GM12872 (cell line): ENCODE measurements around the gene LDB2.

Source experiments
- TF ChIP-seq, protein P1 (sequence below): IDR thresholded peaks from 3 replicates; pipeline ENCODE4 v1.5.1; 2011; ENCODE audit warnings: low read depth, mild to moderate bottlenecking, low read length, moderate library complexity; ENCODE audit not compliant: insufficient read depth

Gene LDB2

DNA sequence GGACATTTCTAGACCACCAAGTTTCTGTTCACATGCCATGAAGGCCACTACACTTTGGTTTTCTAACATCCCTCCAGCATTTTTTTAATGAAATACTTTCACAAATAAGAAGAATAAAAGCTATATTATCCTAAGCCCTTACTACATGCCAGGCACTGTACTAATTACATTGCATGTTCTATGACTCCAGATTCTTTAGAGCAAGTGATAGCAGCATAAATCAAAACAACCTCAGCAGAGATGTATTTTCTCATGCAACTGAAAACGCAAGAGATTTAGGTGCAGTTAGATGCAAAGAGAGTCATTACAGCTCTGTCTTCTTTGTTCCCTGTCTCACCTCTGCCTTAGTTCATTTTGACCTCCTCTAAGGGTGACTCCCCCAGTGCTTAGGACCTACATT lies 230.0 kb downstream of the LDB2 start:
- TF ChIP-seq, protein P1, sequence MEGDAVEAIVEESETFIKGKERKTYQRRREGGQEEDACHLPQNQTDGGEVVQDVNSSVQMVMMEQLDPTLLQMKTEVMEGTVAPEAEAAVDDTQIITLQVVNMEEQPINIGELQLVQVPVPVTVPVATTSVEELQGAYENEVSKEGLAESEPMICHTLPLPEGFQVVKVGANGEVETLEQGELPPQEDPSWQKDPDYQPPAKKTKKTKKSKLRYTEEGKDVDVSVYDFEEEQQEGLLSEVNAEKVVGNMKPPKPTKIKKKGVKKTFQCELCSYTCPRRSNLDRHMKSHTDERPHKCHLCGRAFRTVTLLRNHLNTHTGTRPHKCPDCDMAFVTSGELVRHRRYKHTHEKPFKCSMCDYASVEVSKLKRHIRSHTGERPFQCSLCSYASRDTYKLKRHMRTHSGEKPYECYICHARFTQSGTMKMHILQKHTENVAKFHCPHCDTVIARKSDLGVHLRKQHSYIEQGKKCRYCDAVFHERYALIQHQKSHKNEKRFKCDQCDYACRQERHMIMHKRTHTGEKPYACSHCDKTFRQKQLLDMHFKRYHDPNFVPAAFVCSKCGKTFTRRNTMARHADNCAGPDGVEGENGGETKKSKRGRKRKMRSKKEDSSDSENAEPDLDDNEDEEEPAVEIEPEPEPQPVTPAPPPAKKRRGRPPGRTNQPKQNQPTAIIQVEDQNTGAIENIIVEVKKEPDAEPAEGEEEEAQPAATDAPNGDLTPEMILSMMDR: no peak

DNA sequence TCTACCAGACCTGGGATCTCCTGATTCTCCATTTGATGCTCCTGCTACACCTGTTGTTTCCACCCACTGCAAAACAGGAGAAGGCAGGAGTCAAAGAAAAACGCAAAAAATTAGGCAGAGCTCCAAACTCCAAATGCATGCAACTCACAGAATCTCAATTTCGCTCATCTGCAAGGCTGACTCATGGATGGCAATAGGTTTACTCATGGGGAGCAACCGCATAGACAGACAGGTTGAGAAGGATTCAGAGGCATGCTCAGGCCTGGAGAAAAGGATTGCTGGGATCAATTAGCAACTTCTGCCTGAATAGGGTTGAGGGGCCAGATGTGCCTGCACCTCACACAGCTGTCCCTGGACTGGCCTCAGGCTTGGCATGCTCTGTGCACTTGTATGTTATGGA lies 231.0 kb downstream of the LDB2 start:
- TF ChIP-seq, protein P1: no peak

DNA sequence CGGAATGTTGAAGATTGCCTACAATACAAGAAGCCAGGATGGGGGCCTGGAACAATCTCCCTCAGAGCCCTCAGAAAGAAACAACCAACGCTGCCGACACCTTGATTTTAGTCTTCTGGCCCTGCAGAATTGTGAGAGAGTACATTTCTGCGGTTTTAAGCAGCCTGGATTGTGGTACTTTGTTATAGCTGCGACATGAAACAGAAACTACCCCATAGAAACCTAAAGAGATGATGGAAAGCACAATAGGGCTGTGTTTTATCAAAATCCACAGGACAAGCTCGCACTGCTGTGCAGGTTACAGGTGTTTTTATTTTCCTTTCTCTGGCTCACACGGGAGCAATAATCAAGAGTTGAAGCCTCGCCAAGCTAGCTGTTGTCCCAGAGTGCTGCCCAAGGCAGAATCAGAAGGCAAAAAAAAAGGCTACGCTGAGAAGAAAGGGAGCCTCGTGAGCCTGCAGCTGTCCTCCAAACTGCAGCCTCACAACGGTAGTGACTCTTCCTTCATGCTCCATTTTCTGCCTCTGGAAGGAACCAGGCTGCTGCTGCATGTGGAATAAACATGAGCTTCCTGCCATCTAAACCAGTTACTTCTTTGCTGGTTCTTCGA lies 232.4 kb downstream of the LDB2 start:
- TF ChIP-seq, protein P1: no peak

DNA sequence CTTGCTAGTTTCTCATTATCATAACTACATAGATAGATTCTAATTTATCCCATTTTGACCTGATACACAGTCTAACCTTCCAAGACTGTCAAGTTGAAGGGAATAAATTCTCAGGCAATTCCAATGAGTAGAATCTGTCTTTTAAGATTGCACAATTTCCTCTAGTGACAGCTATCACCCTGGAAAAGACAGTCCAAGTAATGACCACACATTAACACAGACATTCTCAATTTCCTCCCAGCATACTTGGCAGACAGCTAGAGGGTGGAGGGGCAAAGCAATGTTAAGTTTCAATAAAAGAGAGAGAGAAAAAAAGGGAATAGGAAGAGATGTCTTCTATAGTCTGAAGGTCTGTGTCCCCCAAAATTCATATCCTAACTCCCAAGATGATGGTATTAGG lies 234.7 kb downstream of the LDB2 start:
- TF ChIP-seq, protein P1: no peak

DNA sequence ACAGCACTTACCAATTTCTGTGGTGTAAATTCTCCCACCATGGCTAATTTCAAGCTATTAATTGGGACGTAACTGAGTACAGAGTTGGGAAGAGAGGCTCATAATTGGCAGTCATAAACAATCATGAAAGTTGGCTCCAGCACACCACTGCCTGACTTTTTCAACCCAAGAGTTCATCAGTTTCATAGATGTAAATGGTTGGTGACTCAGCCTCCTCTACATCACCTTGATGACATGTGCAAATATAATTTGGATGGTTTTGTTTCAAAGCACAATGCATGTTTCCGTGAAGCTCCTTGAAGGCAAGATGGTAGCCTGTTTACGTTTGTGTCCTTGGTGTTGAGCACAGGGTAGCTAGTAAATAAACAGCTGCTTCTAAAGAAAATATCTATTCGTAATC lies 235.1 kb downstream of the LDB2 start:
- TF ChIP-seq, protein P1: no peak

DNA sequence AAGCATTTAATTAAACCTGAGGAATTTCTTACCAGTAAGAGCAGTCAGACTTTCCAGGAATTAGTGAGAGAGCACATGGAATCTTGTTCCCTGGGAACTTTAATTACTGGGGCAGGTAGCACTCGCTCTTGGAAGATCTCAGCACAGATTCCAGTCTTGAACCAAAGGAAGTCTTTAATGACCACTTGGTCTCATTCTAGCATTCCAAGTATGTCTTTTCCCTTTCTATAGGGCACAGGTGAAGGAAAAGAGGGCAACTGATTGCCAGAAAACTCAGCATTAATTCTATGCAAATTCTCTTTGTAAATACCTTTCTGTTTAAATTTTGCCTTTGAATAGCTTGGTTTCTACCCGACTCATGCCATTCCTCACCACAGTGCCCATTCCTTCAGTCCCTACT lies 236.6 kb downstream of the LDB2 start:
- TF ChIP-seq, protein P1: no peak

DNA sequence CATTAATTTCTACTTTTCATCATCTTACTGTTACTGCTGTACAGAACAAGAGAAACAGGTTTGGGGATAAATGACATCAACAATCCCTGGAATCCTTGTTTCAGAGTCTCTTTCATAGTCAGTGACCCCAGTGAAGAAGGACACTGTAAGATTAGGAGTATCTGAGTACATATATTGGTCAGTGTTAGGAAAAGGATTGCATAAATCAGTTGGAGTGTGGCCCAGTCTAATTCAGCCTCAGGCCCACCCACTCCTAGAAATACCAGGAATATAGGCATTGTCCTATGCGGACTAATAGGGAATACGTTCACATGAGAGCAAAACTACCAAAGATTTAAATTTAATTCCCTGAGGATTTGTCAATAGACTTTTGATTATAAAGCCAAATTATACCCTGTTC lies 237.8 kb downstream of the LDB2 start:
- TF ChIP-seq, protein P1: no peak
